Astrocyte (in vitro differentiated cells and primary cell): ENCODE data around the gene HRAS.

Experiments
- CTCF ChIP-seq: IDR thresholded peaks from 2 replicates; pipeline ENCODE4 v1.5.1; 2011; ENCODE audit warnings: low read depth, mild to moderate bottlenecking, inconsistent platforms, low read length, moderate library complexity; ENCODE audit not compliant: insufficient read depth
- EZH2 ChIP-seq: IDR thresholded peaks from 2 replicates; pipeline ENCODE4 v1.6.1; 2012; ENCODE audit warnings: mild to moderate bottlenecking, low read length, inconsistent platforms; ENCODE audit not compliant: insufficient read depth

- no peak for TF ChIP-seq CTCF
- no peak for TF ChIP-seq EZH2
These were observed 15.3 kb upstream of the HRAS start for GRCh38 chr11:550746-551085.
